ENCODE results near the gene TP73. TPM values are rescaled to one million over a fixed set of nuclear protein-coding genes. Genes with fewer than 3 reads are reported as not detected.

TP73 gene
- total RNA-seq, 2 donors from 2014 or later, result 0.29 to 0.42 TPM

GRCh38 chr1:3623441-3624199 is 28.7 kb upstream of the TP73 start:
- intact Hi-C loops (cut with DNase I), result no loop called here
- no peak for DNase-seq
- Histone ChIP-seq H3K4me3 (peak overlapping the region; percentile 95), H3K27me3 (no peaks in the 10 kb centered on the region), H3K4me1 (peaks cover 5% of the 10 kb centered on the region), H3K36me3 (no peaks in the 10 kb centered on the region), H3K9ac (ENCODE audit: low read depth in 2 of 2, low read length in 2 of 2) (peak overlapping the region; percentile 77 to 87), H3K9me3 (no peaks in the 10 kb centered on the region), H3K27ac (no peak overlapping the region)
- no peak for TF ChIP-seq CTCF (IDR thresholded peaks at IDR 0.05)

- Histone ChIP-seq H3K9ac (ENCODE audit: low read depth in 2 of 2, low read length in 2 of 2) (peak within 1 kb of the TSS; percentile 86 to 87), H3K27ac (peak within 1 kb of the TSS; percentile 77), H3K4me1 (peaks cover 5% of the 10 kb centered on the region), H3K4me3 (peak within 1 kb of the TSS; percentile 95), H3K27me3 (no peaks in the 10 kb centered on the region), H3K9me3 (no peaks in the 10 kb centered on the region), H3K36me3 (no peaks in the 10 kb centered on the region)
- DNase-seq, result peak; percentile 99
- intact Hi-C loops (cut with DNase I), result no loop called here
- TF ChIP-seq CTCF (IDR thresholded peaks at IDR 0.05), result no peak
These were observed 27.8 kb upstream of the TP73 start, which contains the start of gene TPRG1L for GRCh38 chr1:3624200-3625136. Gene TPRG1L, plus strand, starts transcription at chr1:3625015. Its CDS starts 58 bp downstream, at chr1:3625073.

- no peak for TF ChIP-seq CTCF (IDR thresholded peaks at IDR 0.05)
- Histone ChIP-seq H3K36me3 (no peaks in the 10 kb centered on the region), H3K9me3 (no peaks in the 10 kb centered on the region), H3K27ac (peak overlapping the region; percentile 77), H3K9ac (ENCODE audit: low read depth in 2 of 2, low read length in 2 of 2) (peak overlapping the region; percentile 81 to 86), H3K4me1 (peaks cover 5% of the 10 kb centered on the region), H3K4me3 (peak overlapping the region; percentile 95), H3K27me3 (no peaks in the 10 kb centered on the region)
- peak; percentile 70 for DNase-seq
- intact Hi-C loops (cut with DNase I), result no loop called here
These were observed 27.0 kb upstream of the TP73 start for GRCh38 chr1:3625151-3625907.

GRCh38 chr1:3626025-3626424 is 26.3 kb upstream of the TP73 start:
- Histone ChIP-seq H3K4me3 (peak overlapping the region; percentile 95), H3K27ac (peak overlapping the region; percentile 77), H3K9ac (ENCODE audit: low read depth in 2 of 2, low read length in 2 of 2) (peak overlapping the region; percentile 81 to 86), H3K27me3 (no peaks in the 10 kb centered on the region), H3K4me1 (peaks cover 5% of the 10 kb centered on the region), H3K9me3 (no peaks in the 10 kb centered on the region), H3K36me3 (no peaks in the 10 kb centered on the region)
- intact Hi-C loops (cut with DNase I), result no loop called here
- no peak for TF ChIP-seq CTCF (IDR thresholded peaks at IDR 0.05)
- no peak for DNase-seq

All from colonic mucosa (tissue), 4 donors.